Adrenal gland (tissue), 12 donors: ENCODE results near the gene GALK2. TPM values are rescaled to one million over a fixed set of nuclear protein-coding genes. Genes with fewer than 3 reads are reported as not detected.
"Not testable (repeated sequence)": the region's sequence is repeated elsewhere in the genome, so short reads cannot be mapped to it uniquely, and the experiment has no call there.

Experiments
- DNase-seq, 7 donors: peaks; one replicate each; pipeline ENCODE4 v3.0.0-alpha.2; 2019 to 2020
- H3K27ac ChIP-seq, 5 donors: fragments of 200-600 bp; sonication (generic) in 4 of 5; 1 replicate in 3 of 5; 2 replicates in 2 of 5; pipeline versions ENCODE4 v1.5.1 to v1.8.0; 2016 to 2020; ENCODE audit warnings: mild to moderate bottlenecking in 1 of 5
- H3K27me3 ChIP-seq: fragments of 200-600 bp; 2 replicates; pipeline ENCODE4 v1.8.0; 2021
- H3K36me3 ChIP-seq, 2 donors: fragments of 200-600 bp; replicated peaks in 1 of 2; 1 replicate in 1 of 2; 2 replicates in 1 of 2; pipeline versions ENCODE4 v1.5.1 to v1.8.0; 2018 to 2022
- H3K4me1 ChIP-seq, 2 donors: fragments of 200-600 bp; replicated peaks in 1 of 2; 1 replicate in 1 of 2; 2 replicates in 1 of 2; pipeline versions ENCODE4 v1.5.1 to v1.8.0; 2018 to 2021
- H3K4me3 ChIP-seq, 4 donors: fragments of 200-600 bp; sonication (generic) in 3 of 4; one replicate each; pipeline ENCODE4 v1.5.1; 2016 to 2018
- H3K9me3 ChIP-seq, 3 donors: fragments of 200-600 bp; sonication (generic) in 1 of 3; replicated peaks in 1 of 3; 1 replicate in 2 of 3; 2 replicates in 1 of 3; pipeline versions ENCODE4 v1.5.1 to v1.8.0; 2016 to 2021
- POLR2A ChIP-seq, 2 donors: fragments of 450-650 bp; IDR thresholded peaks; one replicate each; pipeline ENCODE4 v1.6.1; 2017; ENCODE audit warnings: antibody characterized with exemption in 2 of 2, mild to moderate bottlenecking in 2 of 2, moderate library complexity in 1 of 2
- WGBS, 4 donors: extraction: QIAGEN DNeasy Blood & Tissue Kit in 2 of 4; methylation state at CpG; one replicate each; pipeline versions ENCODE4 v1.1.5 to v1.1.7; 2013 to 2017; 5-methylcytosine and 5-hydroxymethylcytosine counted together
- intact Hi-C, 2 donors: fragments of 100-400 bp; cut with DNase I; formaldehyde crosslinking; loops; one replicate each; pipeline versions ENCODE4 v1.14.1 to v1.15.0; 2022 to 2023
- polyA plus RNA-seq, 3 donors: library from polyadenylated mRNA; stranded (reverse); fragments of 200-250 nt in 2 of 3; fragments of 350-450 nt in 1 of 3; fragmentation: Illumina TruSeq in 1 of 3; extraction: RNeasy Lipid Tissue Mini Kit (QIAGEN cat#74804) in 1 of 3; gene quantifications; one replicate each; pipeline ENCODE4 v1.2.3, GENCODE V29; 2013 to 2014
- total RNA-seq, 9 donors: library from RNA; depleted of rRNA in 4 of 9; stranded (reverse); fragments of >200 nt in 4 of 9; fragments of 120-200 nt in 1 of 9; fragmentation: NEBNext Ultra II Directional in 1 of 9; extraction: Animal tissue kit (Norgen Biotek cat#: 25700) in 1 of 9; gene quantifications; one replicate each; pipeline versions ENCODE4 v1.1.0 to v1.2.4, GENCODE V29; 2013 to 2023
- TF ChIP-seq, protein P1 (sequence below), 6 experiments: fragments of 450-650 bp in 4 of 6; fragments of 200-600 bp in 2 of 6; sonication (generic) in 1 of 6; IDR thresholded peaks; 1 replicate in 5 of 6; 2 replicates in 1 of 6; pipeline versions ENCODE4 v1.5.1 to v1.8.0; 2016 to 2021; ENCODE audit warnings: antibody characterized with exemption in 6 of 6, mild to moderate bottlenecking in 2 of 6, moderate library complexity in 1 of 6
- donor health status: healthy with polysubstance abuse.
- donor health status: Bipolar disorder and iron deficiency.
- donor health status: DM: yes; HTN: yes; CAD: no.
- donor health status: DM: no; HTN: no; CAD: no.
- donor health status: DM: no; HTN: no; CAD: no.
- donor health status: DM: yes; HTN: yes; CAD: no.

Gene GALK2
- total and polyA plus RNA-seq, 12 donors = 11.0 to 64.2 (median 49.1) TPM

- Histone ChIP-seq H3K4me1 (peaks cover 5 to 6% of the 10 kb centered on the region in 2 donors), H3K4me3 (no peak overlapping the region), H3K27me3 (no peaks in the 10 kb centered on the region), H3K36me3 (no peaks in the 10 kb centered on the region), H3K9me3 (no peaks in the 10 kb centered on the region), H3K27ac (no peak overlapping the region)
- 93 to 98% (median 96%) methylated on average over 1 of the region's 1 CpG for WGBS, 4 donors
- no peak for DNase-seq
- intact Hi-C loops = no loop called here
- TF ChIP-seq, protein P1, sequence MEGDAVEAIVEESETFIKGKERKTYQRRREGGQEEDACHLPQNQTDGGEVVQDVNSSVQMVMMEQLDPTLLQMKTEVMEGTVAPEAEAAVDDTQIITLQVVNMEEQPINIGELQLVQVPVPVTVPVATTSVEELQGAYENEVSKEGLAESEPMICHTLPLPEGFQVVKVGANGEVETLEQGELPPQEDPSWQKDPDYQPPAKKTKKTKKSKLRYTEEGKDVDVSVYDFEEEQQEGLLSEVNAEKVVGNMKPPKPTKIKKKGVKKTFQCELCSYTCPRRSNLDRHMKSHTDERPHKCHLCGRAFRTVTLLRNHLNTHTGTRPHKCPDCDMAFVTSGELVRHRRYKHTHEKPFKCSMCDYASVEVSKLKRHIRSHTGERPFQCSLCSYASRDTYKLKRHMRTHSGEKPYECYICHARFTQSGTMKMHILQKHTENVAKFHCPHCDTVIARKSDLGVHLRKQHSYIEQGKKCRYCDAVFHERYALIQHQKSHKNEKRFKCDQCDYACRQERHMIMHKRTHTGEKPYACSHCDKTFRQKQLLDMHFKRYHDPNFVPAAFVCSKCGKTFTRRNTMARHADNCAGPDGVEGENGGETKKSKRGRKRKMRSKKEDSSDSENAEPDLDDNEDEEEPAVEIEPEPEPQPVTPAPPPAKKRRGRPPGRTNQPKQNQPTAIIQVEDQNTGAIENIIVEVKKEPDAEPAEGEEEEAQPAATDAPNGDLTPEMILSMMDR (IDR thresholded peaks at IDR 0.05) = no peak
- no peak for TF ChIP-seq POLR2A (IDR thresholded peaks at IDR 0.05)
Measured at GRCh38 chr15:49248291-49248690, 78.2 kb downstream of the GALK2 start.

- Histone ChIP-seq H3K4me3 (no peak overlapping the region), H3K27me3 (no peaks in the 10 kb centered on the region), H3K27ac (no peak overlapping the region), H3K9me3 (no peaks in the 10 kb centered on the region), H3K36me3 (no peaks in the 10 kb centered on the region), H3K4me1 (no peaks in the 10 kb centered on the region)
- DNase-seq = no peak
- no peak for TF ChIP-seq POLR2A (IDR thresholded peaks at IDR 0.05)
- TF ChIP-seq, protein P1 (IDR thresholded peaks at IDR 0.05) = no peak
- intact Hi-C loops = no loop called here
- WGBS, 4 donors = 83 to 92% (median 84%) methylated on average over 6 of the region's 6 CpGs
Measured at GRCh38 chr15:49255966-49256759, 86.1 kb downstream of the GALK2 start.

GRCh38 chr15:49265117-49265516 is 95.1 kb downstream of the GALK2 start:
- intact Hi-C loops, H3K27me3 ChIP-seq, DNase-seq, H3K27ac ChIP-seq, H3K9me3 ChIP-seq, H3K36me3 ChIP-seq, H3K4me3 ChIP-seq, H3K4me1 ChIP-seq: not testable (repeated sequence)
- 95 to 99% (median 97%) methylated on average over 8 to 12 of the region's 12 CpGs for WGBS, 4 donors

DNA sequence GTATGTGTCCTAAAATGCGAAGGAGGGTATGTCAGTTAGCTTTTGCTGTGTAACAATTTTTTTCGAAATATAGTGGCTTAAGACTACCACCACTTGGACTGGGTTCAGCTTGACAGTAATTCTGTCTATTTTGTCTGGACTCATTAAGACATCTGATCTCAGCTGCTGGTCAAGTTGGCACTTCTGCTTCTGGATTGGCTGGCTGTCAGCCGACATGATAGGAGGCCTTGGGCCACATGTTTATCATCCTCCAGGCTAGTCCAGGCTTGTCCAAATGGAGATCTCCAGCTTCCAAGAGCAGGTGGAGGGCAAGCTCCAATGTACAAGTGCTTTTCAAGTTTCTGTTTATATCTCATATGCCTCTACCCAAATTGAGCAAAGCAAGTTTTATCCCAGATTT is 95.9 kb downstream of the GALK2 start:
- no peaks in the 10 kb centered on the region for H3K9me3 ChIP-seq
- H3K27me3 ChIP-seq = no peaks in the 10 kb centered on the region
- no peak for DNase-seq
- H3K4me1 ChIP-seq = no peaks in the 10 kb centered on the region
- TF ChIP-seq, protein P1 (IDR thresholded peaks at IDR 0.05) = no peak
- no peak for TF ChIP-seq POLR2A (IDR thresholded peaks at IDR 0.05)
- intact Hi-C loops = no loop called here
- WGBS, 4 donors = 89 to 98% (median 94%) methylated on average over 3 of the region's 3 CpGs
- H3K4me3 ChIP-seq = no peak overlapping the region
- no peaks in the 10 kb centered on the region for H3K36me3 ChIP-seq
- no peak overlapping the region for H3K27ac ChIP-seq
